Activated T-cell treated with anti-CD3 and anti-CD28 coated beads, Interleukin-2, amount 50 U/mL, for 24 hours (primary cell): ENCODE results near the gene NPIPB6.
A peak's percentile ranks its signal among the peaks of the same experiment; 100 is the strongest.
"Not testable (repeated sequence)": the region's sequence is repeated elsewhere in the genome, so short reads cannot be mapped to it uniquely, and the experiment has no call there.

ENCODE experiments used
- DNase-seq: peaks from one replicate; pipeline ENCODE4 v3.0.0-alpha.2; 2020
- H3K27ac Mint-ChIP-seq: 2 replicates; pipeline ENCODE4 v1.8.0; 2020; ENCODE audit warnings: mild to moderate bottlenecking, mixed read lengths
- H3K27me3 Mint-ChIP-seq: 2 replicates; pipeline ENCODE4 v1.8.0; 2020; ENCODE audit warnings: mixed read lengths
- H3K36me3 Mint-ChIP-seq: 2 replicates; pipeline ENCODE4 v1.8.0; 2020; ENCODE audit warnings: low read depth, mixed read lengths
- H3K4me1 Mint-ChIP-seq: 2 replicates; pipeline ENCODE4 v1.8.0; 2020; ENCODE audit warnings: low read depth, mixed read lengths
- H3K4me3 Mint-ChIP-seq: 2 replicates; pipeline ENCODE4 v1.8.0; 2020; ENCODE audit warnings: mild to moderate bottlenecking, moderate library complexity, mixed read lengths
- H3K9me3 Mint-ChIP-seq: 2 replicates; pipeline ENCODE4 v1.8.0; 2020; ENCODE audit warnings: mixed read lengths

Gene NPIPB6

GRCh38 chr16:28332632-28333031 lies 30.7 kb downstream of the NPIPB6 start:
- not testable (repeated sequence) for H3K4me1 Mint-ChIP-seq, H3K36me3 Mint-ChIP-seq, DNase-seq, H3K27ac Mint-ChIP-seq, H3K9me3 Mint-ChIP-seq, H3K4me3 Mint-ChIP-seq, H3K27me3 Mint-ChIP-seq

GRCh38 chr16:28330981-28331380 lies 32.3 kb downstream of the NPIPB6 start:
- not testable (repeated sequence) for H3K4me1 Mint-ChIP-seq, H3K27me3 Mint-ChIP-seq, DNase-seq, H3K9me3 Mint-ChIP-seq, H3K4me3 Mint-ChIP-seq, H3K36me3 Mint-ChIP-seq, H3K27ac Mint-ChIP-seq

GRCh38 chr16:28330232-28330631 lies 33.1 kb downstream of the NPIPB6 start:
- not testable (repeated sequence) for H3K4me1 Mint-ChIP-seq, H3K27ac Mint-ChIP-seq, H3K9me3 Mint-ChIP-seq, DNase-seq, H3K27me3 Mint-ChIP-seq, H3K36me3 Mint-ChIP-seq, H3K4me3 Mint-ChIP-seq

GRCh38 chr16:28326881-28327610 lies 36.3 kb downstream of the NPIPB6 start:
- H3K27ac Mint-ChIP-seq = no peak overlapping the region
- peak; percentile 78 for DNase-seq

GRCh38 chr16:28324887-28325279 lies 38.4 kb downstream of the NPIPB6 start:
- Mint-ChIP-seq H3K9me3 (no peaks in the 10 kb centered on the region), H3K27me3 (no peaks in the 10 kb centered on the region), H3K4me3 (no peak overlapping the region), H3K4me1 (peaks cover 4% of the 10 kb centered on the region), H3K36me3 (no peaks in the 10 kb centered on the region), H3K27ac (no peak overlapping the region)
- DNase-seq = no peak

More at GRCh38 chr16:28326881-28327610, 36.3 kb downstream of the NPIPB6 start:
- Mint-ChIP-seq H3K4me3 (no peak overlapping the region), H3K36me3 (no peaks in the 10 kb centered on the region), H3K4me1 (peaks cover 4% of the 10 kb centered on the region), H3K9me3 (no peaks in the 10 kb centered on the region), H3K27me3 (no peaks in the 10 kb centered on the region)

- H3K4me3 Mint-ChIP-seq = no peak overlapping the region
- no peaks in the 10 kb centered on the region for H3K27me3 Mint-ChIP-seq
- peaks cover 2% of the 10 kb centered on the region for H3K36me3 Mint-ChIP-seq
- H3K9me3 Mint-ChIP-seq = no peaks in the 10 kb centered on the region
- peak; percentile 16 for DNase-seq
- peaks cover 4% of the 10 kb centered on the region for H3K4me1 Mint-ChIP-seq
- peak overlapping the region; percentile 53 for H3K27ac Mint-ChIP-seq
Measured at GRCh38 chr16:28324235-28324886, 38.9 kb downstream of the NPIPB6 start.

GRCh38 chr16:28321700-28322411 lies 41.5 kb downstream of the NPIPB6 start:
- peaks cover 10% of the 10 kb centered on the region for H3K4me1 Mint-ChIP-seq
- peaks cover 6% of the 10 kb centered on the region for H3K36me3 Mint-ChIP-seq
- no peak overlapping the region for H3K27ac Mint-ChIP-seq
- H3K4me3 Mint-ChIP-seq = no peak overlapping the region
- DNase-seq = peak; percentile 72
- H3K9me3 Mint-ChIP-seq = no peaks in the 10 kb centered on the region
- no peaks in the 10 kb centered on the region for H3K27me3 Mint-ChIP-seq

- H3K4me1 Mint-ChIP-seq = peaks cover 12% of the 10 kb centered on the region
- H3K9me3 Mint-ChIP-seq = no peaks in the 10 kb centered on the region
- DNase-seq = no peak
- H3K27ac Mint-ChIP-seq = no peak overlapping the region
- H3K36me3 Mint-ChIP-seq = peaks cover 6% of the 10 kb centered on the region
- H3K4me3 Mint-ChIP-seq = no peak overlapping the region
- H3K27me3 Mint-ChIP-seq = no peaks in the 10 kb centered on the region
Measured at GRCh38 chr16:28320741-28321140, 42.6 kb downstream of the NPIPB6 start.

GRCh38 chr16:28320023-28320561 lies 43.2 kb downstream of the NPIPB6 start:
- peaks cover 6% of the 10 kb centered on the region for H3K36me3 Mint-ChIP-seq
- peaks cover 15% of the 10 kb centered on the region for H3K4me1 Mint-ChIP-seq
- H3K9me3 Mint-ChIP-seq = no peaks in the 10 kb centered on the region
- H3K4me3 Mint-ChIP-seq = no peak overlapping the region
- H3K27ac Mint-ChIP-seq = no peak overlapping the region
- DNase-seq = no peak
- no peaks in the 10 kb centered on the region for H3K27me3 Mint-ChIP-seq

- DNase-seq = no peak
- Mint-ChIP-seq H3K27ac (no peak overlapping the region), H3K9me3 (no peaks in the 10 kb centered on the region), H3K27me3 (no peaks in the 10 kb centered on the region), H3K4me3 (no peak overlapping the region), H3K4me1 (peaks cover 16% of the 10 kb centered on the region), H3K36me3 (peaks cover 6% of the 10 kb centered on the region)
Measured at GRCh38 chr16:28319476-28320022, 43.8 kb downstream of the NPIPB6 start.

GRCh38 chr16:28318042-28318744 lies 45.1 kb downstream of the NPIPB6 start:
- Mint-ChIP-seq H3K27ac (no peak overlapping the region), H3K4me3 (no peak overlapping the region), H3K27me3 (no peaks in the 10 kb centered on the region), H3K4me1 (peaks cover 23% of the 10 kb centered on the region), H3K9me3 (no peaks in the 10 kb centered on the region), H3K36me3 (peaks cover 6% of the 10 kb centered on the region)
- DNase-seq = no peak

GRCh38 chr16:28317040-28317880 lies 46.0 kb downstream of the NPIPB6 start:
- H3K4me1 Mint-ChIP-seq = peaks cover 27% of the 10 kb centered on the region
- DNase-seq = peak; percentile 84
- H3K27me3 Mint-ChIP-seq = no peaks in the 10 kb centered on the region
- no peaks in the 10 kb centered on the region for H3K9me3 Mint-ChIP-seq
- peak overlapping the region; percentile 37 for H3K27ac Mint-ChIP-seq
- H3K36me3 Mint-ChIP-seq = peaks cover 6% of the 10 kb centered on the region
- no peak overlapping the region for H3K4me3 Mint-ChIP-seq

- H3K27ac Mint-ChIP-seq = no peak overlapping the region
Measured at GRCh38 chr16:28316054-28316453, 47.3 kb downstream of the NPIPB6 start.

More at GRCh38 chr16:28316054-28316453, 47.3 kb downstream of the NPIPB6 start:
- peaks cover 6% of the 10 kb centered on the region for H3K36me3 Mint-ChIP-seq
- no peaks in the 10 kb centered on the region for H3K9me3 Mint-ChIP-seq
- H3K27me3 Mint-ChIP-seq = no peaks in the 10 kb centered on the region
- H3K4me1 Mint-ChIP-seq = peaks cover 38% of the 10 kb centered on the region
- H3K4me3 Mint-ChIP-seq = no peak overlapping the region
- DNase-seq = no peak
